Lower leg skin (tissue), 3 donors: ENCODE measurements around the gene MRPS18B.

Source experiments
- POLR2A ChIP-seq, 2 donors: fragments of 450-650 bp; IDR thresholded peaks; one replicate each; pipeline ENCODE4 v1.6.1; 2016 to 2017; ENCODE audit warnings: antibody characterized with exemption in 2 of 2, mild to moderate bottlenecking in 1 of 2, moderate library complexity in 1 of 2
- TF ChIP-seq, protein P1 (sequence below), 3 donors: fragments of 450-650 bp; IDR thresholded peaks; one replicate each; pipeline ENCODE4 v1.5.1; 2016; ENCODE audit warnings: antibody characterized with exemption in 3 of 3, mild to moderate bottlenecking in 3 of 3, moderate library complexity in 2 of 3

DNA sequence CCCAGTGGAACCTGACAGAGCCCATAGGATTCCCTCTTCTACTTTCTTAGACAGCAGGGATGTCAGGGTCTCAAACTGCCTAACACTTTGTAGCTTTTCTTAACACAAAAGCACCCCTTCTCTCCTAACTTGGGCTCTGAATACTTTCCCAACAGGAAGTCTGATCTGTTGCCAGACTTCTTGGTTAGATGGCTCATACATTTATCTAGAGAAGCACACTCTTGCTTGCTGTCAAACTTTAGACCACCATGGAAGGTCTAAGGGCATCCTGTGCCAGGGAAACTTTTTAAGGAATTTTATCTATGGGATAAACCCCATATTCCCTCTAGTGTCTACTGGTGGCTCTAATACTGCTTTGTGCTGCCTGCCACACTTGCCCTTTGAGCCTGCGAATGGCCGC is 26.0 kb downstream of the MRPS18B start:
- TF ChIP-seq, protein P1, sequence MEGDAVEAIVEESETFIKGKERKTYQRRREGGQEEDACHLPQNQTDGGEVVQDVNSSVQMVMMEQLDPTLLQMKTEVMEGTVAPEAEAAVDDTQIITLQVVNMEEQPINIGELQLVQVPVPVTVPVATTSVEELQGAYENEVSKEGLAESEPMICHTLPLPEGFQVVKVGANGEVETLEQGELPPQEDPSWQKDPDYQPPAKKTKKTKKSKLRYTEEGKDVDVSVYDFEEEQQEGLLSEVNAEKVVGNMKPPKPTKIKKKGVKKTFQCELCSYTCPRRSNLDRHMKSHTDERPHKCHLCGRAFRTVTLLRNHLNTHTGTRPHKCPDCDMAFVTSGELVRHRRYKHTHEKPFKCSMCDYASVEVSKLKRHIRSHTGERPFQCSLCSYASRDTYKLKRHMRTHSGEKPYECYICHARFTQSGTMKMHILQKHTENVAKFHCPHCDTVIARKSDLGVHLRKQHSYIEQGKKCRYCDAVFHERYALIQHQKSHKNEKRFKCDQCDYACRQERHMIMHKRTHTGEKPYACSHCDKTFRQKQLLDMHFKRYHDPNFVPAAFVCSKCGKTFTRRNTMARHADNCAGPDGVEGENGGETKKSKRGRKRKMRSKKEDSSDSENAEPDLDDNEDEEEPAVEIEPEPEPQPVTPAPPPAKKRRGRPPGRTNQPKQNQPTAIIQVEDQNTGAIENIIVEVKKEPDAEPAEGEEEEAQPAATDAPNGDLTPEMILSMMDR (IDR thresholded peaks at IDR 0.05): no peak
- TF ChIP-seq POLR2A (IDR thresholded peaks at IDR 0.05): no peak
